GM23338 (cell line): Measurements from ENCODE around the gene CDK3.

Experiments
- CREB1 ChIP-seq: fragments of 250-450 bp; sonication (Bioruptor Pico); IDR thresholded peaks from 2 replicates; pipeline ENCODE4 v1.5.0; 2020; ENCODE audit warnings: low read depth, mild to moderate bottlenecking, moderate library complexity
- CTCF ChIP-seq, 2 experiments: fragments of 200-600 bp in 1 of 2; sonication (generic) in 1 of 2; conservative IDR thresholded peaks; 2 replicates each; pipeline versions ENCODE4 v1.5.1 to v1.6.1; 2016 to 2017; ENCODE audit warnings: antibody characterized with exemption in 2 of 2, low read depth in 2 of 2, mild to moderate bottlenecking in 2 of 2, moderate library complexity in 1 of 2

- peak; percentile 87 to 88 for TF ChIP-seq CTCF (conservative IDR thresholded peaks at IDR 0.05; ENCODE audit: low read depth in 2 of 2)
- TF ChIP-seq CREB1, result no peak
Observed at GRCh38 chr17:76005263-76006149, 4.9 kb downstream of the CDK3 start.
